GM19043 (cell line): Measurements from ENCODE around the gene KRTAP13-2.

Source experiments
- ATAC-seq: cut with Tn5 transposase; IDR thresholded peaks from one replicate; pipeline ENCODE4 v1.9.1; 2021; ENCODE audit warnings: low read depth; ENCODE audit not compliant: unreplicated experiment

Gene KRTAP13-2

GRCh38 chr21:30329203-30329875 is 42.7 kb downstream of the KRTAP13-2 start:
- no peak for ATAC-seq

GRCh38 chr21:30326390-30326789 is 45.7 kb downstream of the KRTAP13-2 start:
- ATAC-seq, result no peak
